ENCODE data around the gene CA10.

Gene CA10

GRCh38 chr17:51763058-51763457 is 395.5 kb downstream of the CA10 start:
- H3K4me1 Mint-ChIP-seq = peaks cover 51% of the 10 kb centered on the region
- no peak for TF ChIP-seq CTCF (IDR thresholded peaks at IDR 0.05; ENCODE audit: unreplicated experiment in 3 of 3)
- no peaks in the 10 kb centered on the region for H3K36me3 Mint-ChIP-seq (ENCODE audit: low read depth)
- no peak overlapping the region for H3K4me3 Mint-ChIP-seq
- H3K27ac Mint-ChIP-seq = peak overlapping the region in 1 of 3 experiments; percentile 20
- no peaks in the 10 kb centered on the region for H3K9me3 Mint-ChIP-seq
- H3K27me3 Mint-ChIP-seq (ENCODE audit: low read depth) = peaks cover 9% of the 10 kb centered on the region

- Mint-ChIP-seq H3K4me3 (no peak overlapping the region), H3K36me3 (ENCODE audit: low read depth) (no peaks in the 10 kb centered on the region), H3K27me3 (ENCODE audit: low read depth) (peaks cover 9% of the 10 kb centered on the region), H3K9me3 (no peaks in the 10 kb centered on the region), H3K27ac (no peak overlapping the region), H3K4me1 (peaks cover 42% of the 10 kb centered on the region)
- no peak for TF ChIP-seq CTCF (IDR thresholded peaks at IDR 0.05; ENCODE audit: unreplicated experiment in 3 of 3)
Observed at GRCh38 chr17:51761105-51761504, 397.4 kb downstream of the CA10 start.

DNA sequence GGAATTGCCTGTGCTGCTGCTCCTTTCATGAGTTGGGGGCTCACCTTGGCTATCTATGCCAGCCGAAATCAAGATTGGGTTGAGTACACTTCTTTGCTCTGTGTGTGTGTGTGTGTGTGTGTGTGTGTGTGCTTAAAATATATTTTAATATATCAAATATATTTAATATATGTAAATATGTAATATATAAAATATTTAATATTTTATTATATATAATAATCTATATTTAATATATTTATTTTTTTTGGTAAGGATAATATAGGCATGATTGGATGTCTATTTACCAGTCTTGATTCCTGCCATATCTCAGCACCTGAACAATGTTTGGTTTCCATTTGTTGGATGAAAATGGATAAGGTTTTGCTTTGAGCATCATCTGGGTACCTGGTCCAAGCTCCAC is 399.3 kb downstream of the CA10 start:
- no peak overlapping the region for H3K4me3 Mint-ChIP-seq
- no peaks in the 10 kb centered on the region for H3K9me3 Mint-ChIP-seq
- no peak overlapping the region for H3K27ac Mint-ChIP-seq
- no peaks in the 10 kb centered on the region for H3K36me3 Mint-ChIP-seq (ENCODE audit: low read depth)
- peaks cover 4% of the 10 kb centered on the region for H3K27me3 Mint-ChIP-seq (ENCODE audit: low read depth)
- peaks cover 25% of the 10 kb centered on the region for H3K4me1 Mint-ChIP-seq
- TF ChIP-seq CTCF (IDR thresholded peaks at IDR 0.05; ENCODE audit: unreplicated experiment in 3 of 3) = no peak

- H3K36me3 Mint-ChIP-seq (ENCODE audit: low read depth) = no peaks in the 10 kb centered on the region
- H3K27me3 Mint-ChIP-seq (ENCODE audit: low read depth) = no peaks in the 10 kb centered on the region
- no peak overlapping the region for H3K4me3 Mint-ChIP-seq
- H3K4me1 Mint-ChIP-seq = no peaks in the 10 kb centered on the region
- no peaks in the 10 kb centered on the region for H3K9me3 Mint-ChIP-seq
- no peak overlapping the region for H3K27ac Mint-ChIP-seq
- no peak for TF ChIP-seq CTCF (IDR thresholded peaks at IDR 0.05; ENCODE audit: unreplicated experiment in 3 of 3)
Observed at GRCh38 chr17:51751072-51751471, 407.4 kb downstream of the CA10 start.

DNA sequence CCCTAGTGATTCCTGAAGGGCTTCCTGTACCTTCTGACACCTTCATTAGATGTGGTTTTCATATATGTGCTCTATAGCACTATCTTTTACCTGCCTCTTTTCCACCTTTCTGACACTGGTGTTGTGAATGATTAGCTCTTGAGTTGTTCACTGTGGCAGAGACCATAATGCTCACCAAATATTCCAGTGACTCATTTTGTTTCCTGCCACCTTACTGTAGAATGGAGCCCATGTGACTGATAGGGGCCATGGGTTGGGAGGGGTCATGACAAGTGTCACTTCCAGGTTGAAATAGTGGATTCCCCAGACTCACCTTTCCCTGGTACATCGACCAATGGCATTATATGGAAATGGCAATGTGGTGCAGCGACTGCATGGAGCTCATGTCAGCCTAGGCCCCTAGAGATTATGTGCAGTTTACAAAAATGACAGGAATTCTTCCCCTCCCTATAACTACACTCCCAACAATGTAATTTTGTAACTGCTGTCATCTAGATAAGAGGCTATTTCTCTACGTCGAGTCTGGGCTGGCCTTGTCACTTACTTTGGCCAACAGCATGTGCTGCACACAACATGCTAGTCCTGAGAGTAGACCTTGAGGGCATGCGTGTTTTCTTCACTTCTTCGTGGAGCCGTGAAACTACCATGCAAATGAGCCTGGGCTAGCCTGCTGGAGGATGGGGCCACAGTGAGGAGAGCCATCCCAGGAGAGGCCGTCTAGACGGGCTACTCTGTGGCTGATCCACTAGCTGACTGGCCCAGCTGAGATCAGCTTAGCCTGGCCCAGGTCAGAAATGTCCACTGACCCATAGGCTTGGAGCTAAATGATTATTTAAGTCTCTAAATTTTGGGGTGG is 409.5 kb downstream of the CA10 start:
- Mint-ChIP-seq H3K27me3 (ENCODE audit: low read depth) (no peaks in the 10 kb centered on the region), H3K9me3 (no peaks in the 10 kb centered on the region), H3K27ac (no peak overlapping the region), H3K4me3 (no peak overlapping the region), H3K36me3 (ENCODE audit: low read depth) (no peaks in the 10 kb centered on the region), H3K4me1 (peaks cover 8% of the 10 kb centered on the region)
- TF ChIP-seq CTCF (IDR thresholded peaks at IDR 0.05; ENCODE audit: unreplicated experiment in 3 of 3) = no peak

GRCh38 chr17:51746421-51746820 is 412.1 kb downstream of the CA10 start:
- peaks cover 18% of the 10 kb centered on the region for H3K4me1 Mint-ChIP-seq
- H3K27ac Mint-ChIP-seq = peak overlapping the region in 2 of 3 experiments; percentile 6 to 84
- no peaks in the 10 kb centered on the region for H3K9me3 Mint-ChIP-seq
- no peaks in the 10 kb centered on the region for H3K36me3 Mint-ChIP-seq (ENCODE audit: low read depth)
- H3K27me3 Mint-ChIP-seq (ENCODE audit: low read depth) = peaks cover 4% of the 10 kb centered on the region
- H3K4me3 Mint-ChIP-seq = no peak overlapping the region
- no peak for TF ChIP-seq CTCF (IDR thresholded peaks at IDR 0.05; ENCODE audit: unreplicated experiment in 3 of 3)
